ENCODE measurements around the gene GLO1.

The GLO1 gene

DNA sequence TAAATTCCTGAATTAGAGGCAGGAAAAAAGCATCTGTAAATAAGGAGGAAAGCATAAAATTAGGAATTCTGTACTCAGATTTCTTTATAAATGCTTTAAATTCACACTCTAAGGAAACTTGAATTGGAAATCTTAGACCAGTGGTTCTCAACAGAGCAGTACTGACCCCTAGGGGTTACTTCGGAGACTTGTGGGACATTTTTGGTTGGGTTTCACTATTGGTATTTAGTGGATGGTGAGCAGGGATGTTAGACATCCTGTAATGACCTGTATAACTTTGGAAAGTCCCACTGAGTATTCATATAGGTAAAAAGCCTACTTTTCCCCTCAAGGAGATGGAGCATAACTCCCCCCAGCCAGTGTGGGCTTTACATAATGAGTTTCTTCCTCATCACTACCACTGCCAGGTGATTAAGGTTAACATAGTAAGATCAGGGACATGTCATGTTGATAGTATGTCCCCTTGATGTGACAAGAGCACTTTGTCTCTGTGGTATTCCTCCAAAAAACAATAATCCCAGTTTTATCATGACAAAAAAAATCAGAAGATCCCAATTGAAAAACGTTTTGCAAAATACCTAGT is 31.0 kb downstream of the GLO1 start:
- peak; percentile 11 to 17 for DNase-seq (ENCODE audit: low read depth in 2 of 2)

DNA sequence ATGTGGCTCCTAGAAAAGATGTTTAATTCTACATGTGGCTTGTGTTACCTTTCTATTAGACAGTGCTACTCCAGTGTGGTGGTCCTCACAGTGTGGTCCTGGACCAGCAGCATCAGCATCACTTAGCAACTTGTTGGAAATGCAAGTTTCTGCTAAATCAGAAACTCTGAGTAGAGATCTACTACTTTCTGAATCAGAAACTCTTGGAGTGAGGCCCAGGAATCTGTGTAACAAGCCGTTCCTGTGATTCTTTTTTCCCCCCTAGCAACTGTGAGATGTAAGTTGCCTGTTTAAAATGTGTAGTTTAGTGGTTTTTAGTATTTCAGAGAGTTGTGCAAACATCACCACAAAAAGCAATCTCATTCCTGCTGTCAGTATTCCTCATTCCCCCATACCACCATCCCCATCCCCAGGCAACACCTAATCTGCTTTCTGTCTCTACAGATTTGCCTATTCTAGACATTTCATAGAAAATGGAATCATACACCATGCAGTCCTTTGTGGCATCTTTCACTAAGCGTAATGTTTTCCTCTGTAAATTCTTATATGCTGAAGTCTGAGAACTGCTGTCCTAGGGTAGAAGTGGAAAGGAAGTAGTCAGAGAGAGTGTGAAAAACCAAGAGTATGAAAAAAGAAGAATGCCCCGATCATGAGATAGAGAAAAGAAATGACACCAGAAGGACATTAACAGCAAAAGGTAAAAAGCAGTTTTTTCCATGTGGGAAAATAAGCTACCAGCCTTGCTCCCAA is 44.4 kb downstream of the GLO1 start:
- no peak for DNase-seq (ENCODE audit: low read depth in 2 of 2)

DNA sequence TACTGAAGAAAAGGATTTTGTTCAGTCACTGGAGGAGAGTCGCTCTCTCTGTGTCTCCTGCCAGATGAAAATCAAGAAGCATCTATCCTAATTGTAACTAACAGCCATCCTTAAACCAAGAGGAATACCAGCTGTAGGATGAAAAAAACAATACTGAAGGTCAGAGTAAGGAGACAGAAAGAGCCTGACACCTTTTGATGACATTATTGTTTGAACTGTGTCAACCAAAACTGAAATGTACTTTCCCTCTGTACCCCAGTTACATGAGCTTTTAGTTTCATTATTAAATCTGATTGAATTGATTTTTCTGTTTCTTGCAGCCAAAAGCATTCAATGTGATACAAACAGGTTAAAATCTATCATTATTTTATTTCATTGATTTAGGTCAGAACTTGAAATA is 46.0 kb downstream of the GLO1 start:
- no peak for DNase-seq (ENCODE audit: low read depth in 2 of 2)

DNA sequence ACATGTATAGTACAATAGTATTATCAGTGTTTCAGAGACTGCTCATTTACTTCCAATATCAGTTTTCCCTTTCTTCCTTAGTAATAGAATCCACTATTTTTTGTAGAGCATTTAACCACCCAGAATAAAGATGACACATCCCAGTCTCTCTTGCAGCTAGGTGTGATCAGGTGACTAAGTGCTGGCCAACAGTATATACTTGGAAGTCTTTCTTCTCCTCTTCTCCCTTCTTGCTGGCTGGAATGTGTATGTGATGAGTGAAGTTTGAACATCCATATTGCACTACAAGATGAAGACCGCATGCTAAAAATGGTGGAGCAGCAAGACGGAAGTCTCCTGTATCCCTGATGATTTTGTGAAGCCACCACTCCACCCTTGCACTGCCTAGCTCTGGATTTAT is 48.7 kb downstream of the GLO1 start:
- DNase-seq (ENCODE audit: low read depth in 2 of 2) = no peak

DNA sequence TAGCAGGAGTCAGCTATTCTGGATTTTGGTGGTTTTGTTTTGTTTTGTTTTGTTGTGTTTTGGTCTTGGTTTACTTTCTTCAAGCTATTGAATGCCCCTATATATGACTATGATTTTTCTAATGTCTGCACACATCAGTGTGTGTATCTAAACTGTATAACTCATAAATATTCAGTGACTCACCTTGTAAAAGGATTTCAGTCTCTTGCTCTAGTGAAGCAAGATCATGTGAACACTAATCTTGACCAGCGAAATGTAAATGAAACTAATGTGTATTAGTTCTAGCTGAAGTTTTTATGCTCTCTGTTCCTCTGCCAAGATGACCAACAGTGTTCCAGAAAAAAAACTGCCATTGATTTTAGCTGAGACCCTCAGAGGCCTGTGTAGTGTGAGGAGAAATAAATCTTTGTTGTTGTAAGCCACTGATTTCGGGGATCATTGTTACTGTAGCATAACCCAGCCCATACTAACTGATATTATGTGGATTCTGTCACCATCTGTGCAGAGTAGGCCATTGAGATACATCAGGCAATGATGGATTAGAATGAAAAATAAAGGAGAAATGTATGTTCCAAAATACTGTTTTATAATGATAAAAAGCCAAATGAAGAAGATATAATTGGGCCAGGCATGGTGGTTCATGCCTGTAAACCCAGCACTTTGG is 51.7 kb downstream of the GLO1 start:
- no peak for DNase-seq (ENCODE audit: low read depth in 2 of 2)

DNA sequence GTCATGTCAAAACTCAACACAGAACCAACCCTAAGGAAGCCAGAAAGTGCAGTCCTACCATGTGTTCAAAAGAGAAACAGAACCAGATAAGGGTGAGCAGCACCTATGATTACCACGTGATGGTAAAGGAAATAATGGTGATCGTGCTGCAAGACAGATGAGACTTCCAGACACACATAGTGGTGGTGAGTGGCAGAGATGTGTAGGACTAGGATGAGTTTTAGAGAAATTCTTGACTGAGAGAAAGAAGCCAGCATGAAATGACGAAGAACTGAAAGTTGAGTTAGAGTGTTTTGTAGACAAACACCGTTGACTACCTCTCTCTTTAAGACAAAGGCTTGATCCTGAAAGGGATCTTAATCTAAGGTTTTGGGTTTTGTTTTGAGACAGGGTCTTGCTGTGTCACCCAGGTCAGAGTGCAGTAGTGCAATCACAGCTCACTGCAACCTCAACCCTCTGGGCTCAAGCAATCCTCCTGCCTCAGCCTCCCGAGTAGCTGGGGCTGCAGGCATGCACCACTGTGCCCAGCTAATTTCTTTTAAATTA is 52.7 kb downstream of the GLO1 start:
- no peak for DNase-seq (ENCODE audit: low read depth in 2 of 2)

DNA sequence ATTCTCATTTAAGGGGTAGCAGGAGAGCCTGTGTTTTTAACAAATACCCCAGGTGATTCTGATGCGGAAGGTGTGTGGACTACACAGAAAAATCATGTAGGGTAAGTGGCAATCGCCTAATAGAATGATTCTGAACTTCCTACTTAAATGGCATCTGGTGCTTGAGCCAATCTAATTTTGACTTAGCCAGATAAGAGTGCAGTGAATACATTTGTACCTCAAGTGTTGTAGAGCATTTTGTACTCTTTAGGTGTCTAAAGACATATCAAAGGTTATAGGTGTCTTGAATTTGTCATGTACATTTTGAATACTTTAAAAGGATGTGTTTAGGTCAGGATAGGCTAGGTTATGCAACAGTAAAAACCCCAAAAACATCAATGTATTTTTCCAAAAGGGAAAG is 53.2 kb downstream of the GLO1 start:
- no peak for DNase-seq (ENCODE audit: low read depth in 2 of 2)

DNA sequence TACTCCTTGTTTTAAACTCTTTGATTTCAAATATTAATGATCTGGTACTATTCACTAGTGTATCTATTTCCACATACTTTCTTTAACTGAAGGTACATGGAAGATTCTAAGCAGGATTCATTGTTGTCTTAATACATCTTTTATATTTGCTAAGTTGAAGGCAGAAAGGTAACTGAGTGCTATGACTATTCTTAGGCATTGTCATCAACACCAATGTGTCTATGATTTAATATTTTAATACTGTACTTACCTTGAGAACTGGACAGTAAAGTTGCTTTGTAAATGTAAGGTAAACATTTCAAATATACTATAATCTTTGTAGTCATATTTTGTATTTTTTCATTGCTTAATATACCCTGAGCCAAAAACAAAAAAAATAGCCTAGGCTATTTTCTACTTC is 54.3 kb downstream of the GLO1 start:
- DNase-seq (ENCODE audit: low read depth in 2 of 2) = no peak

DNA sequence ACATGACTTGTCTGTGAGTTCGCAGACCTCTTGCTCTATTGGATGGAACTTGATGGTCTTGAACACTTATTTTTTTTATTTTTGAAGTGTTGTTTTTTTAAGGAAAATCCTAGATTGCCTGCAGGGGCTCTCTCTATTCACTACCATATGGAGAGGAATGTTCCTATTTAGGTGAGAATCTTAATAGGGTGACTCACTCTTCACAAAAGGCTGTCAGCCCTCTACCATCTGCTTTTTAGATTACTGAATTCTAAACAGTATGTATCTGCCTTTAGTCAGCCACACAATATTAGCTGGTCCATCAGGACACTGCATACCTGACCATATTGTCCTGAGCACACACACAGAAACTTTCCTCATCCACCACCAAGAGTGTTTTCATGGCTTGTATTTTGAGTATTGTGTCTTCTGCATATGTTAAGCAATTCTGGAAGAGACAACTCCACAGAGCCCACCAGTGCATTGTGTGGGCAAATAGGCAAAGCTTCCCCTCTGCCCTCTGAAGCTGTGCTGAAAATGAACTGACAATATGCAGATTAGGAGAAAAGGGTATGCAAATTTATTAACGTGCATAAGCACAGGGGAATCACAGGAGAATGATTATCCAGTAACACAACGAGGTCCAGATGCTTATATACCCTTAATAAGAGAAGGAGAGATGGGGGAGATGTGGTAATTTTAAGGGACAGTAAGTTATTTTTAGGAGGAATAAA is 56.6 kb downstream of the GLO1 start:
- DNase-seq (ENCODE audit: low read depth in 2 of 2) = no peak

DNA sequence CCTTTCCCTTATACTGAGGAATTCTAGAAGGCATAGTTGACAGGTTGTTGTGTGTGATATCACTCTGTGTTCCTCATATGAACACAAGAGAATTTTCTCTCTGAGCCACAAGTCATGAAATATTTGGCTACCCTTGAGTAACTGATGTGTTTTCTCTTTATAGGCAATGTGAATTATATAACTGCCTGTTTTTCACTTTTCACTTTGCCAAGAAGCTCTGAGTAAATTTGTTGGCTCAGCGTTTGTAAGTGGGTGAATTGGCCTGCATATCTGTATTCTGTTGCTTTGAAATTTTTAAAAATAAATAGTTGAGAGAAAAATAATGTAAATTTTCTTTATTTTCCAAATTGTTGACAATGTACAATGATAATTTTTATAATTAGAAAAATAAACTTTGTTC is 58.0 kb downstream of the GLO1 start:
- DNase-seq (ENCODE audit: low read depth in 2 of 2) = no peak

DNA sequence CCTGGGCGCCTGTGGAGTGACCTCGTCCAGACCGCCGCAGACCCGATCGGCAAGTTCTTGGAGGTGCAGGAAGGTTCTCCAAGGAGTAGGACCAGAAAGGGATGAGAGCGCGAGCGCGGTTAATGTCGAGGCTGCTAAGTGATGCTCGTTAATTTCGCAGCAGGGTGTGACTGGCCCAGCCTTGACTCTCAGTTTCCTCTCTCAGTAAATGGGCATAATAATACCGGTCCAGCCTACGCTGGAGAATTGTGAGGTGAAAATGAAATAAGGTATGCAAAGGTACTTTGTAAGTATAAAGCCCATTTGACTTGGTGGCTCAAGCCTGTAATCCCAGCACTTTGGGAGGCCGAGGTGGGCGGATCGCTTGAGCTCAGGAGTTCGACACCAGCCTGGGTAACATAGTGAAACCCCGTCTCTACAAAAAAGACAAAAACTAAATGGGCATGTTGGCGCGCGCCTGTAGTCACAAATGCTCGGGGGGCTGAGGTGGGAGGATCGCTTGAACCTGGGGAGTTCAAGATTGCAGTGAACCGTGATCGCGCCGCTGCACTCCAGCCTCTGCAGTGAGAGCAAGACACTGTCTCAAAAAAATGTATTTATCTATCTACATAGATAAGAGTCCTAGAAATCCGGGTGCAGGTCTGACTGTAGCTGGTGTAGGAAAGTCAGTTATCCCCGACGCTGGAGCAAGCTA is 62.6 kb downstream of the GLO1 start:
- DNase-seq (ENCODE audit: low read depth in 2 of 2) = no peak

DNA sequence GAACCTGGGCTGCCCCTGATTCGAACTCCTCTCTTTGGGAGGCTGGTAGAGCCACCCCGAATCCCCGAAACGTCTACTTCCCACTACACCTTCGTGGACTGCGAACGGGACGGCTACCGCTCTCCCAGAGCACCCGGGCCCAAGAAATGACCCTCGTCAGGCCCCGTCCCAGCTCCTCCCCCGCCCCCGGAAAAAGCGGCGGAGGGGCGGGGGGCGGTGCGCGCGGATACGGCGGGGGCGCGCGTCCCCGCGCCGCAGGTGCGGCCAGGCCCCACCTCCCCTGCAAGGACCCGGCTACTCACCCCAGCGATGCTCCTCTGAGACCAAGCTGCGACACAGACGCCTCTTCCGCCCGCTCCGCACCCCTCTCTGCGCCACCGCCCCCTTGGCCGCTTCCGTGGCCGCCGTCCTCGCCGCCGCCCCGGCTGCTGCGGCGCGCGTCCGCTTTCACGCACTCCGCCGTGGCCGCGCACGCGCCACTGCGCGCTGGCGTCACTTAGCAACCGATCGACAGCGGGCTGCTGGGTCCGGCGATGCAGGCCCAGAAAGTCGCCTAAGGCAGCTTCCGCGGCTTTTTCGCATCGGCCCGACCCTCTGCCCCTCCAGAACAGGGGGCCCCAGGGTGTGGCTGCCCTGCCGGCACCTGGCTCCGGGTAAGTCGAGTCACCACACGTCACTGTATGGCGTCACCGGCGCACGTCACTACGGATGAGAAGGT is 63.3 kb downstream of the GLO1 start, which contains the start of gene BTBD9:
BTBD9 (minus strand) TSS at position 432 of the 718 bp plus-strand sequence.
- DNase-seq (ENCODE audit: low read depth in 2 of 2) = peak; percentile 37 to 54

DNA sequence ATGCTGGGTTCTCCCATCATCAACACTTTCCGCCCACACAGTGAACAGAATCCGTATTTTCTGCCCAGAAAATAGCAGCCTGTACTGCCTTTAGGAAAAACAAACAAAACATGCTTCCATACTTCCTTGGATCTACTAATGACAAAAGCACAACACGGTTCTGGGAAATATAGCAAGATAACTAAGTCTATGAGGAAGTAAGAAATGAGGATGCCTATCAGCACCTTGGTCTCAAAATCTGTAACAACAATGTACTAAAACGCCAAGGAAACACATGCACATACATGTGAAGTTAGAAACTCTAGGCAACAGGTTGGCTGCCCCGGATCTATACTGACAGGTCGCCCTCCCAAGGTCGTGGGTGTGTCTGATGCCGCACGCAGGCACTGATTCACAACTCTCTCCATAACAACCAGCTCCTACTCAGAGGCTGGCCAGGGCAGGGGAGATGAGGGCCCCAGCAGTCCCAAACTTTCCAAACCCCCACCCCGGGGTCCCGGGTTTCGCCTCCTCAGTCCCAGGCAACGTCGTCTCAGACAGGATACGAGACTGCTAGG is 63.9 kb downstream of the GLO1 start:
- DNase-seq (ENCODE audit: low read depth in 2 of 2) = no peak

DNA sequence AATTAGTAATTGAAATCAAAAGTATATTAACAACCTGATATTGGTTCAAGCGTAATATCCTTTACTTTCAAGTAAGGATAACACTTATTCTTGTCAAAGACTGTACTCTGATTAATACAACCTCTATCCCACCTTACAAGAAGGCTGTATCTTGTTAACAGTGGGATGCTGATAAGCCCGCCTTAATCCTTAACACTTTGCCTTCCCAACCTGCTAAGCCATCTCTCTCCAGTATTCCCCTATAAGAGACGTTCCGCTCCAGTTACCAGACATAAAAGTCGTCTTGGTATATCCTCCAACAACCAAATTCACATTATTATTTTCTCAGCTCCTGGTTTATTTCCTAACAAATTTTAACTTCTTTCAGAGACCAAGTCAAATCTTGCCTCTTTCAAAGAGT is 65.2 kb downstream of the GLO1 start:
- DNase-seq (ENCODE audit: low read depth in 2 of 2) = no peak

DNA sequence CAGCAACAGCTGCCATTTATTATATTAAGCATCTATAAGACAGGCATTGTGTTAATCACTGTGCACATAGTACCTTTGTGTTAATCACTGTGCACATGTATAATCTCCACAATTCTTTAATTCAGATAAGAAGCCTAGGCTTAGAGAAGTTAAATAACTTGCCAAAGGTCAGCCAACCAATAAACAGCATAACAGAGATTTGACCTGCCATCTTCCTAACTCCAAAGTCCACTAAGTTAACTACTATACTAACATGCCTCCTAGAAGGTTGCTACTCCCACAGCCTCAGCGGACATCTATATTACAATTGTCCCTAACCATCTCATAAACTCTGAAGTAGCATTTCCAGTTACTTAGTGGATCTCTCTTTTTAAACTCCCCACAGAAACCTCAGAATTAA is 66.9 kb downstream of the GLO1 start:
- no peak for DNase-seq (ENCODE audit: low read depth in 2 of 2)

DNA sequence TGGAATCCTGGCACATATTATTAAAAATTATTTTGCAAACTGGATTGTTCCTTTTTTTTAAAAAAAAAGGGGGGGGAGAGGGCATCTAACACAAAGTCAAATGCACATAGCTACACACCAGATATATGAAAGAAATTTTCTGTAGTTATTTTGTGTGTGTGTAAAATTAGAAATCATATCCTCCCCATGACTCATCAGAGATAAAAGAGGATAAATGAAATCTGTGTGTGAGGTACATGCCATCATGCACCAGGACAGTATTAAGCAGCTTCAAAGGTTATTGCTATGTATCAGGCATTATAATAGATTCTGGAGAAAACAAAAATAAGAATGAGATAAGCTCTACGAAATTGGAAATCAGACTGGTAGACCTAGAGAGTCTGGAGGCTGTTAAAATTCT is 68.4 kb downstream of the GLO1 start:
- DNase-seq (ENCODE audit: low read depth in 2 of 2) = no peak

DNA sequence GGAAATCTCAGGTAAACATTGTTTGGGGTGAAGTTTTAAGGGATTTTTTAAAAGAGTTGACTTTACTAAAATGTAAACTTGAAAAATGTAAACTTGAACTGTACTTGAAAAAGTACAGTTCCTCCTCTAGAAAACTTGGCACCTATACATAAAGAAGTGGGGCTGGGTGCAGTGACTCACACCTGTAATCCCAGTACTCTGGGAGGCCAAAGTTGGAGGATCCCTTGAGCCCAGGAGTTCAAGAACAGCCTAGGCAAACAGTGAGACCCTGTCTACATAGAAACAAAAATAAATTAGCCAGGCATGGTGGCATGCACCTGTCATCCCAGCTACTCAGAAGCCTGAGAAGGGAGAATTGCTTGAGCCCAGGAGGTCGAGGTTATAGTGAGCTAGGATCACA is 70.5 kb downstream of the GLO1 start:
- DNase-seq (ENCODE audit: low read depth in 2 of 2) = no peak

DNA sequence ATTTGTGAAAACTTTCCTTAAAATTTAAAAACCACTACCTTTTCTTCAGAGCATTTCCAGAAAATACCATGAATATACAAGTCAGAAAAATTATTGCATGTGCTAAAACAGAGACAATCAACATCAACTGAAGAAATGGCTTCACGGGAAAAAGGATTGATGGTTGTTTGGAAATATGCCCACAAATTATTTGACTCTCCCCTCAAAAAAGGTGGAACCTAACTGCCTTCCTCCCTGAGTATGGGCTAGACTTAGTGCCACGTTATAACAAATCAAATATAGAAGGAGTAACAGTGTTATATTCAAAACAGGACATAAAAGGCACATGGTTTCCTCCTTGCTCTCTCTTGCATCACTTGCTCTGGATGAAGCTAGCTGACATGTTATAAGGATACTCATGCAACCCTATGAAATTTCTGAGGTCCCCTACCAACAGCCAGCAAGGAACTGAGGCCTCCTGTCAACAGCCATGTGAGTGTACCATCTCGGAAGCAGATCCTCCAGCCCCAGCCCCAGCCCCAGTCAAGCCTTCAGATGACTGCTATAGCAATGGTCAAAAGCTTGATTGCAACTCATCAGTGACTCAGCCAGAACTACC is 71.7 kb downstream of the GLO1 start:
- DNase-seq (ENCODE audit: low read depth in 2 of 2) = no peak

Measured in fibroblast of skin of left biceps (primary cell).